NCI-H146 treated with DMSO at 0.1 percent for 48 hours (cell line): ENCODE measurements around the gene ST14.

Experiments
- DNase-seq: peaks from one replicate; lab custom pipeline; 2025; ENCODE audit not compliant: unreplicated experiment; lab: John Stamatoyannopoulos, UW

Gene ST14

GRCh38 chr11:130133716-130134115 lies 25.9 kb upstream of the ST14 start:
- DNase-seq: no peak

- DNase-seq: no peak
Measured at GRCh38 chr11:130136107-130136506, 23.5 kb upstream of the ST14 start.

GRCh38 chr11:130137999-130138398 lies 21.6 kb upstream of the ST14 start:
- no peak for DNase-seq

DNA sequence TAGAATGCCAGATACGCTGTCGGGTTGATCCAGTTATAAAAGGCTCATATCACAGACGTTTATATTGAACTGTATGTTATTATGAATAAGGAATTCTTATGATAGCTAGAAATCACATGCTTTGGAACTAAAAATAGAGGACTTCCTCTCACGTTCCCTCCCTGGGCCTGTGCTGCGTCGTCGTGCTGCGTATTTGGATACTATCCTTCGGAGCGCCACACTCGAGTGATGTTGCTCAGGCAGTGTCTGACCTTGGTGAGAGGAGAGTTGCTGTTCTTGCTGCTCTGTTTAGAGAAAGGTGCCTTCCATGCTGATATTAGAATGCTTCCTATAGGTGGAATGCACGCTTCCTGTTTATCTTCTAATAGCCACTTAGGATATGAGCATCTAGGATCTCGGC lies 20.2 kb upstream of the ST14 start:
- DNase-seq: no peak

DNA sequence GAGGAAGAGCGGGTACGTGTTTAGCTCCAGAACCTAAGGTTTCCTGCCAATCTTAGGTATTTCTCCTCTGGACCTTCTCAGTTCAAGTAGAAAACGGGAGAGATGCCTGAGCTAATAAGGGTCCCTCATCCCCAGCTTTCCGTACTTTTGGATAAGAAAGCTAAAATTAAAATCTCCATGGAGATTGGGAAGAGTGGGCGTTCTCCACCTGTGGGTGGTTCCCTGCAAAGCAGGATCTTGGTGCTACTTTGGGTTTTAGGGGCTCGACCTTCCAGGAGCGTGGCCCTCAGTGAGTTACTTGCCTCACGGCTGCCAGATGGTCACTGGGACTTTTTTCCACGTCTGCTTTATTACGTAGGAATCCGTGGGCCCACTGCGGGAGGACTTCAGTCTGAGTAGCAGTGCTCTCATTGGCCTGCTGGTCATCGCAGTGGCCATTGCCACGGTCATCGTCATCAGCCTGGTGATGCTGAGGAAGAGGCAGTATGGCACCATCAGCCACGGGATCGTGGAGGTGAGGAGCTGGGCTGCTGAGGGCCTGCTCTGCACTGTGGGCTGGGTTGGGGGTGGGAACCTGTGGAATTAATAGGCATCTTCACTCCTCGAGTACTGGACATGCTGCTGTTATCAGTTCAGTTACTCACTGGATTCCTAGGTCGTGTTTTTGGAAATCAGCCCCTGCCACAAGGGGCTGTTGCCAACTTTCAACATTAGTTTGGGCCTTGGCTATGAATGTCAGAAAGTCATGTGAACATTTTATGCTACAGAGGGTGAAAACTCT lies 17.8 kb upstream of the ST14 start:
- no peak for DNase-seq

- no peak for DNase-seq
Measured at GRCh38 chr11:130144141-130144540, 15.4 kb upstream of the ST14 start.

GRCh38 chr11:130144861-130145281 lies 14.7 kb upstream of the ST14 start:
- no peak for DNase-seq

DNA sequence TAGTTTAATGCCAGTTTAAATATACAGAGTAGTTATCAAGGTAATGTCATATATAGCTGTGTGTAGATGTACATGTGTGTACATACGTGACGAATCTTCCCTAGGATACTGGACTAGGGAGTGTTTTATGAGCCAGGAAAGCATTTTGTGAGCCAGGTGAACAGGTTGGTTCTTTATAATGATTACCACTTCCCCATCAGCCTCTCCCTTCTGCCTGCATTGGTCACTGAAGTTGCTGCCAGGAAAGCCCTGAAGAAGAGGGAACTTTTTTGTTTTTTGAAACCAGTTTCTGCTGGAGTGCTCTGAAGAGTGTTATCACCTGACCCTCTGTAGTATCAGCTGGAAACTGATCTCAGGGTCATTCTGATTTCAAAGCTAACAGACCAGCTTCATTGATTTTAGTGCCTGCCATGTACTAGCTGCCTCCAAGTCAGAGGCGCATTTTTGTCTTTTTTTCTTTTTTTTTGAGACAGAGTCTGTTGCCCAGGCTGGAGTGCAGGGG lies 14.2 kb upstream of the ST14 start:
- no peak for DNase-seq

- no peak for DNase-seq
Measured at GRCh38 chr11:130145975-130146776, 13.4 kb upstream of the ST14 start.

DNA sequence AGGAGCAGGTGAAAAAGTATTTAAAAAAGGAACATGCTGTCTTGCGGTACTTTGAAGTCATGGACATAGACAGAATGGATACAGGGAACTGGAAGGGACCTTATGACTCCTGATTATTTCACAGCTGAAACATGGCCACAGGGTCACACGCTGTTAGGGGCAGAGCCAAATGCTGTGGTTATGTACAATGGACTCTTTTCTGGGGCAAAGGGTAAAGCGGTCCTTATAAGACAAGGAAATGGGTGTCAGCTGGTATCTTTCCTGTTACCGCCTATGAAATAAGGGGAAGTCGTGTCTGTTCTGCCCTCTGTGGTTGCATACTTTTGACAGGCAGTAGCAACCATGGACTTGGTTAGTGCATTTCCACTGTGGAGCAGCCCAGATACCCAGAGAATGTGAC lies 12.8 kb upstream of the ST14 start:
- DNase-seq: no peak

DNA sequence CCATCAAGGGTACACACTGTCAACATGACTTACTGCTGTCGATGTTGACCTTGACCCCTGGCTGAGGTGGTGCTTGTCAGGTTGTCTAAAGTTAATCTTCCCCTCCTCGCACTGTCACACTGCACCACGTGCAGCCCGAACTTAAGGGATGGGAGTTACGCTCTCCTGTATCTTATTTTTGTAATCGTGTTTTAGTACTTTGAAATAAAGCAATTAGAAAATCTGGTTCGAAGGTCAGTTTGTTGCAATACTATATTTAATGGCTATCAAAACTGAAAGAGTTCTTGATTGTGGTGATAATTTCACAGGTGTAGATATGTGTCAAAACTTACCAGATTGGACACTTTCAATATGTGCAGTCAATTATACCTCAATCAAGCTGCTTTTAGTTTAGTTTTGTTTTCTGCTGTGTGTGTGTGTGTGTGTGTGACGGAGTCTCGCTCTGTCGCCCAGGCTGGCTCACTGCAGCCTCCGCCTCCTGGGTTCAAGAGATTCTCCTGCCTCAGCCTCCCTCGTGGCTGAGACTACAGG lies 10.7 kb upstream of the ST14 start:
- no peak for DNase-seq

GRCh38 chr11:130150790-130151189 lies 8.8 kb upstream of the ST14 start:
- no peak for DNase-seq

DNA sequence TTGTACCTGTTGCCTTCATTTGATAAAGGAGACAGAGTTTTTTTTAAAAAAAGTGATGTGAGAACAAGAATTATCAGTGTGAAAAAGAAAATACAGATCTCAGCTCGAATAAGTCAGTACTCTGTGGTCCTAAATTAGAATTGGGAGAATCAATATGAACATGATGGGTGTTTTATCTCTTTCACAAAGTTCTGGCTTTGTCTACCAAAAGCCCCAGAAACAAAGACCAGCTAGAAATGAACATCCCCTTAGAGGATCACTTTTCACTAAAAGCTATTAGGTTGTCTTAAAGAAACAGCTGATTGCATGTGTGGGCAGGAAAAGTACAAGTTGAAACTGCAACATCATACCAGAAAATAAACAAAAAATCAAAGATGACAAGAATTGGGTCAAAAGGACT lies 8.4 kb upstream of the ST14 start:
- DNase-seq: no peak

DNA sequence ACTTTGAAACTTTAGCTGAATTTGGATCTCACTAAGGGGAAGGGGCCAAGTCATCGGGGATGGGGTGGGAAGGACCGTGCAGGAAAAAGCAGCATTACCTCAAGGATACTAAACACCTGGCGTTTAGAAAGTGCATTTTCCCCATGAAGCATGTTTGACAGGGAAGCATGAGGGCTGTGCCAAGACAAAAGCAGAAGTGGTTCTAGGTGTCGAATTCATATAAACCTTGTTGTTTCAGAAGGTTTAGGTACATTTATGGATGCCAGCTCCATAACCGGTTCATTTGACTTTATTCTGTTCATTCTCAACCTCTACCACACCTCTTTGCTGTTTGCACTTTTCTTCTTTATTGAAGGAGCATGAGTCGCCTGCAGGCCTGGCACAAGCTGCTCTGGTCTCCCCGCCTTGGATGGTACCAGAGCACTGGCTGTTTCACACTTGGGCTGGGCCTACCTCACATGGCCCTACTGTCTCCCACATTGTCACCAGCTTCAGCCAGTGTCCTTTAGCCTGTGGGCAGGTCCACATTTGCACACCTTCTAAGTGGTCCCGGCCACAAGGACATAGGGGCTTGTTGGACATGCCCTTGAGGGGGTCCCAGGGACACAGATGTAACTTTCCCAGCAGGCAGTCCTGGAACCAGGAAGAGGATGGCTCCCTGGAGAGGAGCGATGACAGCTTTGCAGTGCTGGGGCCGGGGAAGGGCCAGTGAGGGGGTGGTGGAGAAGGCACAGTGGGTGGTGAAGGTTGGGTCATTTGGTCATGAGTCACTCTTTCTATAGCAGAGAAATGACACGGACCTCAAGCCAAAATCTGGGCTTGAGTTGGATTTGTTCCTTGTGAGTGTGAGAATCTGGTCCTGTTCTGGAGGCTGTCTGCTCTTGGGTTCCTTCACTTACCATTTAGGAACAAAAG lies 3.2 kb upstream of the ST14 start:
- DNase-seq: no peak

- DNase-seq: no peak
Measured at GRCh38 chr11:130157101-130157500, 2.5 kb upstream of the ST14 start.

DNA sequence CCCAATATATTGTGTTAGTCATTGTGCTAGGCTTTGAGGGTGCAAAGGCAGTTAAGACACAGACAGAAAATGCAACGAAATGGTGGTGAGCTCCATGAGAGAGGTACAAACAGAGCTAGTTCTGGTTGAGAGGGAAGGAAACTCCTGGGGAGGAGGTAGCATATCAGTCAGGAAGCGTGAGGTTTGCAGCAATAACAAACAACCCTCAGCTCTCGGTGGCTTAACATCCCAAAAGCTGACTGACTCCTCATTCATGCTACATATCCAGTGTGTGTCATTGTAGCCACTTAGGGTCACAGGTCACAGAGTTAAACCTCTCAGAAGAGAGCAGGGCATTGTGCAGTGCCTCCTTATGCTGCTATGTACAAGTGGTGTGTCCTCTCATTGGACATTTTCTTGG lies 1.7 kb upstream of the ST14 start:
- DNase-seq: no peak

GRCh38 chr11:130159139-130159538 lies 443 bp upstream of the ST14 start:
- DNase-seq: no peak

DNA sequence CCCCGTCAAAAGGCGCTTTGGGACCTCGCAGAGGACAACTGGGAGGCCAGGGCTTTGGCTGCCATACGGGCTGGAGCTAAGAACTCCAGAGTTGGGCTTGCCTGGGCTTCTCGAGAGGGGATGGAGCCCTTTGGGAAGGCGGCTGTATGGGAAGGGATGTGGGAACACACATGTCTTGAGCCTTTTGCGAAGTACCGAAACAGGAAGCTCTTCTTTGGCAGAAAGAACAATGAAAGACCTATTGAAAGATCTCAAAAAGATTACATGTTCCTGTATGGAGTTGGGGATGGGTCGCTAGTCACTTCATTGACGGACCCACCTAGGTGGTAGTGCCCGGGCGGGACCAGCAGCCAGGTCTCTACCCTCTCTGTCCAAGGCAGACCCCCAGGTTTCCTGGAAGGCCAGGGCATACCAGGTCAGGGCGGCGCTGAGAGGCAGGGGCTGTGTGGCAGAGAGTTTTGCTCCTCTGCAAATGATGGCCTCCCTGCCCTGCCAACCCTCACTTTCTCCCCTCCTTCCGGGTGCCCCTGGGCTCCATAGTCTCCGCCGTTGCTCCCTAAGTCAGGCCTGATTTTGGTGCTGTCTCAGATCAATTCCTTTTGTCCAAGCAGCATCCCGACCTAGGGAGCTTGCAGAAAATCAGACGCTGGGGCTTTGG lies 1.0 kb downstream of the ST14 start:
- DNase-seq: no peak

GRCh38 chr11:130161441-130162145 lies 2.0 kb downstream of the ST14 start:
- DNase-seq: no peak

DNA sequence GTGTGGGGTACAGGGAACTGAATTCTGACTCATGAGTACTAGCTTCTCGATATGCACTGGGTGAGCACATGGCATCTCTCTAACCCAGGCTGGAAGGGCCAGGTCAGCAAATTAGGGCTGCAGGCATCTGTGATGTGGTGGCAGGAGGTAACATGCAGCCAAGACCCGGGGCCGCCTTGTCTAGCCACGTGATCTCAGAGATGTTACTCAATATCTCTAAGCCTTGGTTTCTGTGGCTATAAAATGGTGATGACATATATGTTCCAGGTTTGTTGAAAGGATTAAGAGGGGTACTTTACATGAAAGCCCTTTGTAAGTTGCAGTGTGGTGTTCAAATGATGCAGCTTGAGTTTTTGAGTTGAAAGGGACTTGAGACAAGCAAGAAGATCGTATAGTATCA lies 3.2 kb downstream of the ST14 start:
- no peak for DNase-seq
